ENCODE results near the gene PLA2G15. TPM values are rescaled to one million over a fixed set of nuclear protein-coding genes. Genes with fewer than 3 reads are reported as not detected.

The PLA2G15 gene
- total and polyA plus RNA-seq, 2 of the 13 experiments (the other 11 are each of a cell fraction or from before 2014, with no cell fraction given): 14.4 to 23.7 TPM

DNA sequence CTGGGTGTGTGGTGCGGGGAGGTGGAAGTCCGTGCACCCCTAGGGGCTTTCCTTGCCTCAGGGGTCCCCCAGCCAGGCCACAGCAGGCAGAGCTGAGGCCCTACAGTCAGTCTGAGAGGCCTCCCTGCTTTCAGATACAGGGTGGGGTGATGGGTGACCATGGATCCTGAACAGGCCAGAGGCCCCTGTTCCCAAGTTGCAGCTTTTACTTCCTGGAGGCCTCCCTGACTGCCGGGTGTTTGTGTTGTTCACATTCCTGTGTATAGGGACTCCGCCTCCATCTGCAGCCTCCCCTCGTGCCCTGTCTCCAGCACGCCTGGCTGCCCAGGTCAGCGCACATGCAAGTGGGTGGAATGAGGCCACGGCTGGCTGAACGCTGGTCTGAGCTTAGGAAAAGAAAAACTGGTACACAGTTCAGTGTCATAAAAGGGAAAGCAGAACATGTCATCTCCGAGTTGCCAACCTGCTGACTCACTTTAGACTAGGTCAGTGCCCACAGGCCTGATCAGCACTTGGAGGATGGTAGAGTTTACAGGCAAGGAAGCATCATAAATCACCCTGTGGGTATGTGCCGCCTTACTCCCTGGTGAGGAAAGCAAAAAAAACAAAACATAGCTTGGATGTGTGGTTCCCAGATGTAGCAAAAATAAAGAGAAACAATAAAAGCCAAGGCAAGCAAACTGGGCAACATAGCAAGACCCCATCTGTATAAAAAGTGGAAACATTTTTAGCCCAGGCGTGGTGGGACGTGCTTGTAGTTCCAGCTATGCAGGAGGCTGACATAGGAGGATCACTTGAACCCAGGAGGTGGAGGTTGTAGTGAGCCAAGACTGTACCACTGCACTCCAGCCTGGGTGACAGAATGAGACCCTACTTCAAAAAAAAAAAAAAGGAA, 13.0 kb downstream of the PLA2G15 start (continued):
- TF ChIP-seq, protein P1, sequence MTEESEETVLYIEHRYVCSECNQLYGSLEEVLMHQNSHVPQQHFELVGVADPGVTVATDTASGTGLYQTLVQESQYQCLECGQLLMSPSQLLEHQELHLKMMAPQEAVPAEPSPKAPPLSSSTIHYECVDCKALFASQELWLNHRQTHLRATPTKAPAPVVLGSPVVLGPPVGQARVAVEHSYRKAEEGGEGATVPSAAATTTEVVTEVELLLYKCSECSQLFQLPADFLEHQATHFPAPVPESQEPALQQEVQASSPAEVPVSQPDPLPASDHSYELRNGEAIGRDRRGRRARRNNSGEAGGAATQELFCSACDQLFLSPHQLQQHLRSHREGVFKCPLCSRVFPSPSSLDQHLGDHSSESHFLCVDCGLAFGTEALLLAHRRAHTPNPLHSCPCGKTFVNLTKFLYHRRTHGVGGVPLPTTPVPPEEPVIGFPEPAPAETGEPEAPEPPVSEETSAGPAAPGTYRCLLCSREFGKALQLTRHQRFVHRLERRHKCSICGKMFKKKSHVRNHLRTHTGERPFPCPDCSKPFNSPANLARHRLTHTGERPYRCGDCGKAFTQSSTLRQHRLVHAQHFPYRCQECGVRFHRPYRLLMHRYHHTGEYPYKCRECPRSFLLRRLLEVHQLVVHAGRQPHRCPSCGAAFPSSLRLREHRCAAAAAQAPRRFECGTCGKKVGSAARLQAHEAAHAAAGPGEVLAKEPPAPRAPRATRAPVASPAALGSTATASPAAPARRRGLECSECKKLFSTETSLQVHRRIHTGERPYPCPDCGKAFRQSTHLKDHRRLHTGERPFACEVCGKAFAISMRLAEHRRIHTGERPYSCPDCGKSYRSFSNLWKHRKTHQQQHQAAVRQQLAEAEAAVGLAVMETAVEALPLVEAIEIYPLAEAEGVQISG (CRISPR knock-in tag; IDR thresholded peaks at IDR 0.05): peak; percentile 74; the same call in 1 of the 2 replicates
- no peak; the same call in 1 of the 2 replicates for TF ChIP-seq ZNF34 (CRISPR knock-in tag; IDR thresholded peaks at IDR 0.05; ENCODE audit: borderline replicate concordance)
- TF ChIP-seq ZFY (CRISPR knock-in tag; IDR thresholded peaks at IDR 0.05): peak; percentile 88
- TF ChIP-seq SMYD3 (CRISPR knock-in tag; IDR thresholded peaks at IDR 0.05): no peak
- TF ChIP-seq MXD4 (CRISPR knock-in tag; IDR thresholded peaks at IDR 0.05): peak; percentile 92
- no peak for TF ChIP-seq KLF15 (CRISPR knock-in tag; IDR thresholded peaks at IDR 0.05; ENCODE audit: borderline replicate concordance)
- TF ChIP-seq MTA3 (CRISPR knock-in tag; IDR thresholded peaks at IDR 0.05): no peak
- peak; percentile 92; the same call in 1 of the 2 replicates for TF ChIP-seq ZNF580 (CRISPR knock-in tag; IDR thresholded peaks at IDR 0.05; ENCODE audit: borderline replicate concordance, low read depth)
- TF ChIP-seq ZNF598 (CRISPR knock-in tag; IDR thresholded peaks at IDR 0.05; ENCODE audit: borderline replicate concordance): no peak; the same call in 1 of the 2 replicates
- TF ChIP-seq ZFP90 (CRISPR knock-in tag; IDR thresholded peaks at IDR 0.05; ENCODE audit: borderline replicate concordance): 0 out of 2 replicates have a peak, but pooled peaks have one; percentile 38
- peak; percentile 92 for TF ChIP-seq MED1 (CRISPR knock-in tag; IDR thresholded peaks at IDR 0.05)
- TF ChIP-seq CREBL2 (CRISPR knock-in tag; IDR thresholded peaks at IDR 0.05; ENCODE audit: borderline replicate concordance): no peak
- TF ChIP-seq, protein P2, sequence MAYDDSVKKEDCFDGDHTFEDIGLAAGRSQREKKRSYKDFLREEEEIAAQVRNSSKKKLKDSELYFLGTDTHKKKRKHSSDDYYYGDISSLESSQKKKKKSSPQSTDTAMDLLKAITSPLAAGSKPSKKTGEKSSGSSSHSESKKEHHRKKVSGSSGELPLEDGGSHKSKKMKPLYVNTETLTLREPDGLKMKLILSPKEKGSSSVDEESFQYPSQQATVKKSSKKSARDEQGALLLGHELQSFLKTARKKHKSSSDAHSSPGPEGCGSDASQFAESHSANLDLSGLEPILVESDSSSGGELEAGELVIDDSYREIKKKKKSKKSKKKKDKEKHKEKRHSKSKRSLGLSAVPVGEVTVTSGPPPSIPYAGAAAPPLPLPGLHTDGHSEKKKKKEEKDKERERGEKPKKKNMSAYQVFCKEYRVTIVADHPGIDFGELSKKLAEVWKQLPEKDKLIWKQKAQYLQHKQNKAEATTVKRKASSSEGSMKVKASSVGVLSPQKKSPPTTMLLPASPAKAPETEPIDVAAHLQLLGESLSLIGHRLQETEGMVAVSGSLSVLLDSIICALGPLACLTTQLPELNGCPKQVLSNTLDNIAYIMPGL (CRISPR knock-in tag; IDR thresholded peaks at IDR 0.05; ENCODE audit: borderline replicate concordance in 1 of 2, low read depth in 1 of 2): peak; percentile 78 to 91
- TF ChIP-seq BRD4 (CRISPR knock-in tag; IDR thresholded peaks at IDR 0.05): no peak

All from HepG2 (cell line).